ENCODE measurements around the gene PPP6R2.

The PPP6R2 gene

GRCh38 chr22:50317178-50317577 lies 25.9 kb upstream of the PPP6R2 start:
- no peaks in the 10 kb centered on the region for H3F3A ChIP-seq (ENCODE audit: low read depth)
- no peaks in the 10 kb centered on the region for H3K9me2 ChIP-seq (replicated peaks; ENCODE audit: low read depth, low read length)
- H4K20me1 ChIP-seq (ENCODE audit: insufficient read depth, low read length, poor library complexity, severe bottlenecking) = no peaks in the 10 kb centered on the region
- no peak overlapping the region for H3K9ac ChIP-seq (ENCODE audit: low read depth, low read length, poor library complexity, severe bottlenecking)
- peaks cover 5% of the 10 kb centered on the region; the same call in 1 of the 2 replicates for H3K79me2 ChIP-seq (ENCODE audit: insufficient read depth, low read length)
- no peak for TF ChIP-seq CTCF (conservative IDR thresholded peaks at IDR 0.05; ENCODE audit: low read length)
- no peak for TF ChIP-seq EZH2phosphoT487 (IDR thresholded peaks at IDR 0.05; ENCODE audit: borderline replicate concordance)
- H3K27me3 ChIP-seq (ENCODE audit: insufficient read depth, low read length, poor library complexity, severe bottlenecking) = no peaks in the 10 kb centered on the region
- H2AFZ ChIP-seq (ENCODE audit: low read length) = no peak overlapping the region
- H3K4me3 ChIP-seq (ENCODE audit: low read length, poor library complexity, severe bottlenecking) = no peak overlapping the region
- H3K36me3 ChIP-seq (ENCODE audit: insufficient read depth, low read length) = no peaks in the 10 kb centered on the region
- H3K4me2 ChIP-seq (ENCODE audit: low read depth, low read length, poor library complexity, severe bottlenecking) = no peak overlapping the region
- peaks cover 27% of the 10 kb centered on the region for H3K4me1 ChIP-seq (ENCODE audit: insufficient read depth, low read length, poor library complexity, severe bottlenecking)
- no peaks in the 10 kb centered on the region for H3K9me3 ChIP-seq (ENCODE audit: insufficient read depth, low read depth, low read length)

- no peak overlapping the region for H2AFZ ChIP-seq (ENCODE audit: low read length)
- H3K9me2 ChIP-seq (replicated peaks; ENCODE audit: low read depth, low read length) = no peaks in the 10 kb centered on the region
- H3K4me1 ChIP-seq (ENCODE audit: insufficient read depth, low read length, poor library complexity, severe bottlenecking) = peaks cover 27% of the 10 kb centered on the region
- no peak overlapping the region for H3K4me2 ChIP-seq (ENCODE audit: low read depth, low read length, poor library complexity, severe bottlenecking)
- no peak for TF ChIP-seq EZH2phosphoT487 (IDR thresholded peaks at IDR 0.05; ENCODE audit: borderline replicate concordance)
- no peak for TF ChIP-seq CTCF (conservative IDR thresholded peaks at IDR 0.05; ENCODE audit: low read length)
- no peaks in the 10 kb centered on the region for H3K9me3 ChIP-seq (ENCODE audit: insufficient read depth, low read depth, low read length)
- no peak overlapping the region for H3K9ac ChIP-seq (ENCODE audit: low read depth, low read length, poor library complexity, severe bottlenecking)
- H3F3A ChIP-seq (ENCODE audit: low read depth) = no peaks in the 10 kb centered on the region
- no peaks in the 10 kb centered on the region for H3K36me3 ChIP-seq (ENCODE audit: insufficient read depth, low read length)
- no peaks in the 10 kb centered on the region for H4K20me1 ChIP-seq (ENCODE audit: insufficient read depth, low read length, poor library complexity, severe bottlenecking)
- no peak overlapping the region for H3K4me3 ChIP-seq (ENCODE audit: low read length, poor library complexity, severe bottlenecking)
- H3K79me2 ChIP-seq (ENCODE audit: insufficient read depth, low read length) = peaks cover 5% of the 10 kb centered on the region; the same call in 1 of the 2 replicates
- no peaks in the 10 kb centered on the region for H3K27me3 ChIP-seq (ENCODE audit: insufficient read depth, low read length, poor library complexity, severe bottlenecking)
Observed at GRCh38 chr22:50317674-50318073, 25.5 kb upstream of the PPP6R2 start.

GRCh38 chr22:50318356-50318697 lies 24.8 kb upstream of the PPP6R2 start:
- H3K4me2 ChIP-seq (ENCODE audit: low read depth, low read length, poor library complexity, severe bottlenecking) = no peak overlapping the region
- peaks cover 21% of the 10 kb centered on the region for H3K4me1 ChIP-seq (ENCODE audit: insufficient read depth, low read length, poor library complexity, severe bottlenecking)
- no peak overlapping the region for H2AFZ ChIP-seq (ENCODE audit: low read length)
- H3F3A ChIP-seq (ENCODE audit: low read depth) = no peaks in the 10 kb centered on the region
- H3K9me2 ChIP-seq (replicated peaks; ENCODE audit: low read depth, low read length) = no peaks in the 10 kb centered on the region
- H3K4me3 ChIP-seq (ENCODE audit: low read length, poor library complexity, severe bottlenecking) = no peak overlapping the region
- no peaks in the 10 kb centered on the region for H3K36me3 ChIP-seq (ENCODE audit: insufficient read depth, low read length)
- H3K79me2 ChIP-seq (ENCODE audit: insufficient read depth, low read length) = no peaks in the 10 kb centered on the region; the same call in 1 of the 2 replicates
- H3K9me3 ChIP-seq (ENCODE audit: insufficient read depth, low read depth, low read length) = no peaks in the 10 kb centered on the region
- TF ChIP-seq EZH2phosphoT487 (IDR thresholded peaks at IDR 0.05; ENCODE audit: borderline replicate concordance) (no peak), CTCF (conservative IDR thresholded peaks at IDR 0.05; ENCODE audit: low read length) (no peak)
- no peaks in the 10 kb centered on the region for H3K27me3 ChIP-seq (ENCODE audit: insufficient read depth, low read length, poor library complexity, severe bottlenecking)
- H3K9ac ChIP-seq (ENCODE audit: low read depth, low read length, poor library complexity, severe bottlenecking) = no peak overlapping the region
- H4K20me1 ChIP-seq (ENCODE audit: insufficient read depth, low read length, poor library complexity, severe bottlenecking) = no peaks in the 10 kb centered on the region

Measured in Loucy (cell line).